ENCODE measurements around the gene ICAM3.

ICAM3 gene

DNA sequence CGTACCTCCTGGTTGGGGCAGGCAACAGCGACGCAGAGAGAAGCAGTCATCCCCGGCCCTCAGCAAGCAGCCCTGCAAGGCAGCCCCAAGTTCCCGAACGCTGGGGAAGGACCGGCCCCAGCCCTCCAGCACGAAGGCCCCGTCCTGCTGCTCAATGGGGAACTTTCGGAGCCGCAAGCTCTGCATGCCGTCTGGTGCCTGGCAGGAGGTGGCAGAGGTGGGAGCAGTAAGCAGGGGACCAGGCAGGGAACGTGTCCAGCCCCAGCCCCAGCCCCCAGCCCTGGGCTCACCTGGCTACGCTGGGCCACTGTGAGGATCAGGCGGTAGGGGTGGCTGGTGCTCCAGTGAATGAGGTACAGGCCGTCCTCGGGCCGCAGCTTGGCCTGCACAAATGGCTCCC is 22.8 kb upstream of the ICAM3 start:
- H3K4me3 ChIP-seq (ENCODE audit: low read depth, low read length), result no peak overlapping the region

DNA sequence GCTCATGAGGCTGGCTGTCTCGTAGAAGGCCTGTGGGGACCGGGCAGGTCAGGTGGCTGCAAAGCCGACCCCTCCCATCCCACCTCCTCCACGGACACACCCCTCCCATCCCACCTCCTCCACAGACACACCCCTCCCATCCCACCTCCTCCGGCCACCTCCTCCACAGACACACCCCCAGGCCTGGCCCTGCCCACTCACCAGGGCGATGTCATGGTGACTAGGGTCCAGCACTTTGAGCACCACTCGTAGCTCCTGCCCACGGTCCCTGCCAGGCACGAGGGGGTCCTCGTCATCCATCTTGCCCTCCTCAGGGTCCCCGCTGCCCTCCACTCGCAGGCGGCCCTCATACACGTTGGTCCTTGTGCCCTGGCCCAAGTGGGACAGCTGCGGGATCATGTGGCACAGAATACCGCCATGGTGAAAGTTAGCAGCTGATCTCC is 22.2 kb upstream of the ICAM3 start:
- no peak for TF ChIP-seq CTCF (conservative IDR thresholded peaks at IDR 0.05; ENCODE audit: low read depth, low read length)
- no peak overlapping the region for H3K4me3 ChIP-seq (ENCODE audit: low read depth, low read length)
- no peak for DNase-seq (ENCODE audit: low read depth)

More for the DNA sequence above, 22.8 kb upstream of the ICAM3 start:
- no peak for DNase-seq (ENCODE audit: low read depth)
- no peak for TF ChIP-seq CTCF (conservative IDR thresholded peaks at IDR 0.05; ENCODE audit: low read depth, low read length)

- no peak for TF ChIP-seq CTCF (conservative IDR thresholded peaks at IDR 0.05; ENCODE audit: low read depth, low read length)
- no peak for DNase-seq (ENCODE audit: low read depth)
- no peak overlapping the region for H3K4me3 ChIP-seq (ENCODE audit: low read depth, low read length)
Observed at GRCh38 chr19:10356431-10356830, 17.0 kb upstream of the ICAM3 start.

DNA sequence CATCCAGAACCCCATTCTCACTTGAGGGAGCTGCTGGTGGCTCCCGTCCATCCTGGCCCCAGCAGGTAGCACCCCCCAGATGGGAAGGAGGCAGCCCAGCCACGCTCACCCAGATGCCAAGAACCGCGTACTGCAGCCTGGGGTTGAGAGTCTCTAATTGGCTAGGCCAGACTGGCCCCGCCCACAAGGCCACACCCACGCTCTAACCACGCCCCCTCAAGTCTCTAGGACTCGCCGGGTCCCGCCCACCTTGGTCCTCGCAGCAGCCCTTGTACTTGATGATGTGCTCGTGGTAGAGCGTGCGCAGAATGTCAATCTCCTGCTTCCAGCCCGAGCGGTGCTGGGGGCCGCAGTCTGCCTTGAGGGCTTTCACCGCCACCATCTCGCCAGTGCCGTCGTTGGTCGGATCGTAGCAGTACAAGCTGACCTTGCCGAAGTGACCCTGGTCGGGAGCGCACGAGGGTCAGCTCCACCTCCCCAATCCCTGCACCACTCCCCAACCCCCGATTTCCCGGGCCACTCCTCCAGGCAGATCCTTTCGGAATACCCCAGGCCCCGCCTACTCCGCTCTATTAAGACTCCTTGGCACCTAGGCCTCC is 14.5 kb upstream of the ICAM3 start:
- TF ChIP-seq CTCF (conservative IDR thresholded peaks at IDR 0.05; ENCODE audit: low read depth, low read length), result no peak
- no peak overlapping the region for H3K4me3 ChIP-seq (ENCODE audit: low read depth, low read length)
- peak; percentile 50 for DNase-seq (ENCODE audit: low read depth)

GRCh38 chr19:10352764-10353671 is 13.6 kb upstream of the ICAM3 start:
- H3K4me3 ChIP-seq (ENCODE audit: low read depth, low read length), result no peak overlapping the region
- no peak for TF ChIP-seq CTCF (conservative IDR thresholded peaks at IDR 0.05; ENCODE audit: low read depth, low read length)
- DNase-seq (ENCODE audit: low read depth), result peak; percentile 43

DNA sequence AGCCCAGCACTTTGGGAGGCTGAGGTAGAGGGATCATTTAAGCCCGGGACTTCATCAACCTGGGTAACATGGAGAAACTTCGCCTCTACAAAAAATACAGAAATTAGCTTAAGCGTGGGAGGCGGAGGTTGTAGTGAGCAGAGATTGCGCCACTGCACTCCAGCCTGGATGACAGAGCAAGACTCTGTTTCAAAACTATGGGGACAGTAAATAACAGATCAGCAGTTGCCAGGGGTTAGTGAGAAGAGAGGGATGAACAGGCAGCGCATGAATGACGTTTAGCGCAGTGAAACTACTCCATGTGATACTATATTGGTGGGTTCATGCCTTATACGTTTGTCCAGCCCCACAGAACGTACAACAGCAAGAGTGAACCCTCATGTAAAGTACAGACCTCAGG is 7.1 kb upstream of the ICAM3 start:
- no peak overlapping the region for H3K4me3 ChIP-seq (ENCODE audit: low read depth, low read length)
- DNase-seq (ENCODE audit: low read depth), result peak; percentile 15
- TF ChIP-seq CTCF (conservative IDR thresholded peaks at IDR 0.05; ENCODE audit: low read depth, low read length), result no peak

Data from choroid plexus epithelial cell (primary cell).